T follicular helper cell (primary cell): ENCODE data around the gene TSPAN13.
A peak's percentile ranks its signal among the peaks of the same experiment; 100 is the strongest.

Source experiments
- DNase-seq: peaks from one replicate; pipeline ENCODE4 v3.0.0-alpha.2; 2020; ENCODE audit warnings: low read depth
- total RNA-seq, 2 experiments: gene quantifications; one replicate each; lab custom pipeline; 2026; lab: John Stamatoyannopoulos, UW

Gene TSPAN13
- total RNA-seq, result 0.36 to 0.56 reads per million in 2 experiments

GRCh38 chr7:16753102-16753931 lies at the start of gene TSPAN13:
Gene TSPAN13, plus strand, starts transcription at chr7:16753755. Its CDS starts 213 bp downstream, at chr7:16753968.
- peak; percentile 24 for DNase-seq

- no peak for DNase-seq
Measured at GRCh38 chr7:16708511-16708910, 45.0 kb upstream of the TSPAN13 start.

GRCh38 chr7:16708980-16709379 lies 44.6 kb upstream of the TSPAN13 start:
- no peak for DNase-seq

GRCh38 chr7:16710651-16711050 lies 42.9 kb upstream of the TSPAN13 start:
- DNase-seq, result no peak

- DNase-seq, result no peak
Measured at GRCh38 chr7:16711730-16712129, 41.8 kb upstream of the TSPAN13 start.

GRCh38 chr7:16712916-16713315 lies 40.6 kb upstream of the TSPAN13 start:
- DNase-seq, result no peak

GRCh38 chr7:16715928-16716327 lies 37.6 kb upstream of the TSPAN13 start:
- DNase-seq, result no peak

- DNase-seq, result no peak
Measured at GRCh38 chr7:16718111-16718656, 35.4 kb upstream of the TSPAN13 start.

- DNase-seq, result no peak
Measured at GRCh38 chr7:16719699-16720098, 33.9 kb upstream of the TSPAN13 start.

- no peak for DNase-seq
Measured at GRCh38 chr7:16721541-16721940, 32.0 kb upstream of the TSPAN13 start.

- DNase-seq, result no peak
Measured at GRCh38 chr7:16724344-16724743, 29.2 kb upstream of the TSPAN13 start.

GRCh38 chr7:16726189-16726588 lies 27.4 kb upstream of the TSPAN13 start:
- DNase-seq, result no peak

- DNase-seq, result no peak
Measured at GRCh38 chr7:16727736-16728135, 25.8 kb upstream of the TSPAN13 start.

- no peak for DNase-seq
Measured at GRCh38 chr7:16728811-16729210, 24.7 kb upstream of the TSPAN13 start.

GRCh38 chr7:16729541-16729940 lies 24.0 kb upstream of the TSPAN13 start:
- no peak for DNase-seq

GRCh38 chr7:16730937-16731336 lies 22.6 kb upstream of the TSPAN13 start:
- no peak for DNase-seq

GRCh38 chr7:16732828-16733227 lies 20.7 kb upstream of the TSPAN13 start:
- no peak for DNase-seq

GRCh38 chr7:16734148-16734726 lies 19.3 kb upstream of the TSPAN13 start:
- DNase-seq, result no peak

- DNase-seq, result no peak
Measured at GRCh38 chr7:16735020-16735419, 18.5 kb upstream of the TSPAN13 start.

GRCh38 chr7:16738011-16738688 lies 15.4 kb upstream of the TSPAN13 start:
- DNase-seq, result no peak

- no peak for DNase-seq
Measured at GRCh38 chr7:16739863-16740622, 13.5 kb upstream of the TSPAN13 start.

GRCh38 chr7:16740623-16740953 lies 13.0 kb upstream of the TSPAN13 start:
- no peak for DNase-seq
